Measurements from ENCODE around the gene CCDC91.

The CCDC91 gene

DNA sequence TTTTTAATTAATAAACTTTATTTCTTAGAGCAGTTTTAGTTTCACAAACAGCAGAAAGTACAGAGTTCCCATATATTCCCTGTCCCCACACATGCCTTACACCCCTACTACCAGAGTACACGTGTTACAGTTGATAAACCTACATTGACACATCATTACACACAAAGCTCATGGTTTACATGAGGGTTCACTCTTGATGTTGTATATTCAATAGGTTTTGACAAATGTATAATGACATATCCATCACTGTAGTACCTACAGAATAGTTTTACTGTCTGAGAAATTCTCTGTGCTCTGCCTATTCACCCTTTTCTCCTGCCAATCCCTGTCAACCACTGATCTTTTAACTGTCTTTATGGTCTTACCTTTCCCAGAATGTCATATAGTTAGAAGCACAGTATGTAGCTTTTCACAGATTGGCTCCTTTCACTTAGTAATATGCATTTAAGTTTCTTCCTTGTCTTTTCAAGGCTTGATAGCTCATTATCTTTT lies 15.1 kb upstream of the CCDC91 start:
- Histone ChIP-seq H3K9ac (ENCODE audit: low read length) (no peak overlapping the region), H3K36me3 (replicated peaks; ENCODE audit: low read depth, low read length) (no peaks in the 10 kb centered on the region), H3K9me3 (ENCODE audit: insufficient read depth, low read length) (no peaks in the 10 kb centered on the region), H3K4me2 (ENCODE audit: low read length) (no peak overlapping the region), H3K79me2 (ENCODE audit: low read length) (no peaks in the 10 kb centered on the region), H3K4me1 (ENCODE audit: low read length) (no peaks in the 10 kb centered on the region), H3K4me3 (ENCODE audit: low read length) (no peak overlapping the region), H3K27ac (ENCODE audit: low read length) (no peak overlapping the region), H3K27me3 (ENCODE audit: low read depth, low read length) (no peaks in the 10 kb centered on the region), H2AFZ (ENCODE audit: low read depth, low read length) (no peak overlapping the region), H4K20me1 (ENCODE audit: insufficient read depth, low read length) (no peaks in the 10 kb centered on the region)
- TF ChIP-seq EZH2phosphoT487 (IDR thresholded peaks at IDR 0.05; ENCODE audit: low read depth) = no peak
- TF ChIP-seq, protein P1, sequence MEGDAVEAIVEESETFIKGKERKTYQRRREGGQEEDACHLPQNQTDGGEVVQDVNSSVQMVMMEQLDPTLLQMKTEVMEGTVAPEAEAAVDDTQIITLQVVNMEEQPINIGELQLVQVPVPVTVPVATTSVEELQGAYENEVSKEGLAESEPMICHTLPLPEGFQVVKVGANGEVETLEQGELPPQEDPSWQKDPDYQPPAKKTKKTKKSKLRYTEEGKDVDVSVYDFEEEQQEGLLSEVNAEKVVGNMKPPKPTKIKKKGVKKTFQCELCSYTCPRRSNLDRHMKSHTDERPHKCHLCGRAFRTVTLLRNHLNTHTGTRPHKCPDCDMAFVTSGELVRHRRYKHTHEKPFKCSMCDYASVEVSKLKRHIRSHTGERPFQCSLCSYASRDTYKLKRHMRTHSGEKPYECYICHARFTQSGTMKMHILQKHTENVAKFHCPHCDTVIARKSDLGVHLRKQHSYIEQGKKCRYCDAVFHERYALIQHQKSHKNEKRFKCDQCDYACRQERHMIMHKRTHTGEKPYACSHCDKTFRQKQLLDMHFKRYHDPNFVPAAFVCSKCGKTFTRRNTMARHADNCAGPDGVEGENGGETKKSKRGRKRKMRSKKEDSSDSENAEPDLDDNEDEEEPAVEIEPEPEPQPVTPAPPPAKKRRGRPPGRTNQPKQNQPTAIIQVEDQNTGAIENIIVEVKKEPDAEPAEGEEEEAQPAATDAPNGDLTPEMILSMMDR (IDR thresholded peaks at IDR 0.05; ENCODE audit: low read depth, low read length) = no peak

GRCh38 chr12:28176295-28176694 lies 14.0 kb upstream of the CCDC91 start:
- H3K4me1 ChIP-seq (ENCODE audit: low read length) = no peaks in the 10 kb centered on the region
- TF ChIP-seq, protein P1 (IDR thresholded peaks at IDR 0.05; ENCODE audit: low read depth, low read length) = no peak
- TF ChIP-seq EZH2phosphoT487 (IDR thresholded peaks at IDR 0.05; ENCODE audit: low read depth) = no peak
- no peaks in the 10 kb centered on the region for H4K20me1 ChIP-seq (ENCODE audit: insufficient read depth, low read length)
- no peak overlapping the region for H3K9ac ChIP-seq (ENCODE audit: low read length)
- no peak overlapping the region for H3K27ac ChIP-seq (ENCODE audit: low read length)
- H3K4me3 ChIP-seq (ENCODE audit: low read length) = no peak overlapping the region
- H3K9me3 ChIP-seq (ENCODE audit: insufficient read depth, low read length) = no peaks in the 10 kb centered on the region
- H3K4me2 ChIP-seq (ENCODE audit: low read length) = no peak overlapping the region
- H2AFZ ChIP-seq (ENCODE audit: low read depth, low read length) = no peak overlapping the region
- H3K27me3 ChIP-seq (ENCODE audit: low read depth, low read length) = no peaks in the 10 kb centered on the region
- H3K36me3 ChIP-seq (replicated peaks; ENCODE audit: low read depth, low read length) = no peaks in the 10 kb centered on the region
- no peaks in the 10 kb centered on the region for H3K79me2 ChIP-seq (ENCODE audit: low read length)

DNA sequence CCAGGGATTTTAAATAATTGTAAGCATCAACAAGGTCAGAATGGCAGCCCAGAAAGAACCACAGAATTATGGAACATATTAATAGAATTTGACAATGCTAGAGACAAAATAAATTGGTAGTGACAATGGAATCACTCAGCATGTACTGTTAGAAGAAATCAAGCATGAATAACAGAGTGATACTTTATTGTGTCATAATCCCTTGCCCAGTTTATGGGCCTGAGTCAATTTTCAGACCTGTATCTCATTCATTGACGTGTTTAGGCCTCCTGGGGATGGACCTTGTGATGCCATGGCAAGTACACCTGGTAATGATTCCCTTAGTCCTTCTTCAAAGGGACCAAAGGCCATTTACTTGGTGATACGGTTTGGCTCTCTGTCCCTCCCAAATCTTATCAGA lies 12.8 kb upstream of the CCDC91 start:
- Histone ChIP-seq H3K4me1 (ENCODE audit: low read length) (no peaks in the 10 kb centered on the region), H3K4me3 (ENCODE audit: low read length) (no peak overlapping the region), H2AFZ (ENCODE audit: low read depth, low read length) (no peak overlapping the region), H4K20me1 (ENCODE audit: insufficient read depth, low read length) (no peaks in the 10 kb centered on the region), H3K27ac (ENCODE audit: low read length) (no peak overlapping the region), H3K79me2 (ENCODE audit: low read length) (no peaks in the 10 kb centered on the region), H3K36me3 (replicated peaks; ENCODE audit: low read depth, low read length) (no peaks in the 10 kb centered on the region), H3K9ac (ENCODE audit: low read length) (no peak overlapping the region), H3K27me3 (ENCODE audit: low read depth, low read length) (no peaks in the 10 kb centered on the region), H3K9me3 (ENCODE audit: insufficient read depth, low read length) (no peaks in the 10 kb centered on the region), H3K4me2 (ENCODE audit: low read length) (no peak overlapping the region)
- TF ChIP-seq, protein P1 (IDR thresholded peaks at IDR 0.05; ENCODE audit: low read depth, low read length) = no peak
- no peak for TF ChIP-seq EZH2phosphoT487 (IDR thresholded peaks at IDR 0.05; ENCODE audit: low read depth)

GRCh38 chr12:28177905-28178304 lies 12.4 kb upstream of the CCDC91 start:
- Histone ChIP-seq H3K4me1 (ENCODE audit: low read length) (no peaks in the 10 kb centered on the region), H2AFZ (ENCODE audit: low read depth, low read length) (no peak overlapping the region), H3K9ac (ENCODE audit: low read length) (no peak overlapping the region), H3K27me3 (ENCODE audit: low read depth, low read length) (no peaks in the 10 kb centered on the region), H3K4me2 (ENCODE audit: low read length) (no peak overlapping the region), H3K27ac (ENCODE audit: low read length) (no peak overlapping the region), H3K36me3 (replicated peaks; ENCODE audit: low read depth, low read length) (no peaks in the 10 kb centered on the region), H3K9me3 (ENCODE audit: insufficient read depth, low read length) (no peaks in the 10 kb centered on the region), H4K20me1 (ENCODE audit: insufficient read depth, low read length) (no peaks in the 10 kb centered on the region), H3K79me2 (ENCODE audit: low read length) (no peaks in the 10 kb centered on the region), H3K4me3 (ENCODE audit: low read length) (no peak overlapping the region)
- TF ChIP-seq, protein P1 (IDR thresholded peaks at IDR 0.05; ENCODE audit: low read depth, low read length) = no peak
- TF ChIP-seq EZH2phosphoT487 (IDR thresholded peaks at IDR 0.05; ENCODE audit: low read depth) = no peak
